COLO668 (cell line): ENCODE measurements around the gene GAL3ST2.
A peak's percentile ranks its signal among the peaks of the same experiment; 100 is the strongest.
"Not testable (repeated sequence)": the region's sequence is repeated elsewhere in the genome, so short reads cannot be mapped to it uniquely, and the experiment has no call there.

ENCODE experiments used
- DNase-seq: peaks from one replicate; lab custom pipeline; 2025; ENCODE audit not compliant: unreplicated experiment; lab: John Stamatoyannopoulos, UW

GAL3ST2 gene

GRCh38 chr2:241776336-241777169 is at the start of gene GAL3ST2:
GAL3ST2 (plus strand) TSS chr2:241776822; CDS start chr2:241776956, 134 bp downstream.
- DNase-seq: peak; percentile 30

DNA sequence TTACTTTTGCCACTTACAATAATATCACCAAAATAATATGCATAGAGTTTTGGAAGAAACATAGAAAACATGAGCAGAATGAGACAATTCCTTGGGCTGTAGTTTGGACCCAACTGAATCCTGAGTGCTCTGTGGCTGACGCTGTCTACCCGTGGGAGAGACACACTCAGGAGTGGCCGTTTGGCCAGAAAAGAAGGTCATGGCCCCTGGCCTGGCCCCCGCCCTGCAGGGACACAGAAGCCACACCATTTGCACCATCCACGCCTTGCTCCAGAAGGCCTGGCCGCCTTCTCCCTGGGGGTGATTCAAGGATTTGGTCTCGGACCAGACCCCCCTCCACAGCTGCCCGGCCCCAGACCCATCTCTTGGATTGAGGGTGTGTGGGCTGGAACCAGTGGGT is 48.6 kb upstream of the GAL3ST2 start:
- no peak for DNase-seq

GRCh38 chr2:241728627-241729026 is 48.0 kb upstream of the GAL3ST2 start:
- DNase-seq: no peak

- no peak for DNase-seq
These were observed 46.8 kb upstream of the GAL3ST2 start for GRCh38 chr2:241729868-241730267.

GRCh38 chr2:241730671-241731293 is 45.8 kb upstream of the GAL3ST2 start:
- DNase-seq: no peak

DNA sequence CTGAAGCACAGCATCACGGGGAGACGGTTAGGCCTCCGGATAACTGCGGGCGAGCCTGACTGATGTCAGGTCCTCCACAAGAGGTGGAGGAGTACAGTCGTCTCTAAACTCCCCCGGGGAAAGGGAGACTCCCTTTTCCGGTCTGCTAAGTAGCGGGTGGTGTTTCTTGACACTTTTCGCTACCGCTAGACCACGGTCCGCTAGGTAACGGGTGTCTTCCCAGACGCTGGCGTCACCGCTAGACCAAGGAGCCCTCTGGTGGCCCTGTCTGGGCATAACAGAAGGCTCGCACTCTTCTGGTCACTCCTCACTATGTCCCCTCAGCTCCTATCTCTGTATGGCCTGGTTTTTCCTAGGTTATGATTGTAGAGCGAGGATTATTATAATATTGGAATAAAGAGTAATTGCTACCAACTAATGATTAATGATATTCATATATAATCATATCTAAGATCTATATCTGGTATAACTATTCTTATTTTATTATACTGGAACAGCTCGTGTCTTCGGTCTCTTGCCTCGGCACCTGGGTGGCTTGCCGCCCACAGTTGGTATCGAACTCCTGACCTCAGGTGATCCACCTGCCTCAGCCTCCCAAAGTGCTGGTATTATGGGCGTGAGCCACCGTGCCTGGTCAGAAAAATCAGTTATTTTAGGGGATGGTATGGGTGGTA is 44.0 kb upstream of the GAL3ST2 start:
- peak; percentile 12 for DNase-seq

GRCh38 chr2:241733391-241734207 is 43.0 kb upstream of the GAL3ST2 start:
- DNase-seq: no peak

DNA sequence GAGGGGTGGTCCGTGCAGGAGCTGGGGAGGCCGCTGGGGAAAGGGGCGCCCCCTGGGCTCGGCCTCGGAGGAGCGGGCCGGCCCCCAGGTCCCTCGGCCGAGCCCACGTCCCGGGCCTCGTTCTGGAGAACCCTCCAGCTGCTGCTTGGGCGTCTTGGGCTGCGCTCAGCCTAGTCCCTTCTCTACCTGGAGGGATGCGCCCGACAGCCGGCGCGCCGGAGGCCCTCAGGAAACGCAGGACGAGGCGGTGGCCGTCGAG is 42.5 kb upstream of the GAL3ST2 start:
- no peak for DNase-seq

DNA sequence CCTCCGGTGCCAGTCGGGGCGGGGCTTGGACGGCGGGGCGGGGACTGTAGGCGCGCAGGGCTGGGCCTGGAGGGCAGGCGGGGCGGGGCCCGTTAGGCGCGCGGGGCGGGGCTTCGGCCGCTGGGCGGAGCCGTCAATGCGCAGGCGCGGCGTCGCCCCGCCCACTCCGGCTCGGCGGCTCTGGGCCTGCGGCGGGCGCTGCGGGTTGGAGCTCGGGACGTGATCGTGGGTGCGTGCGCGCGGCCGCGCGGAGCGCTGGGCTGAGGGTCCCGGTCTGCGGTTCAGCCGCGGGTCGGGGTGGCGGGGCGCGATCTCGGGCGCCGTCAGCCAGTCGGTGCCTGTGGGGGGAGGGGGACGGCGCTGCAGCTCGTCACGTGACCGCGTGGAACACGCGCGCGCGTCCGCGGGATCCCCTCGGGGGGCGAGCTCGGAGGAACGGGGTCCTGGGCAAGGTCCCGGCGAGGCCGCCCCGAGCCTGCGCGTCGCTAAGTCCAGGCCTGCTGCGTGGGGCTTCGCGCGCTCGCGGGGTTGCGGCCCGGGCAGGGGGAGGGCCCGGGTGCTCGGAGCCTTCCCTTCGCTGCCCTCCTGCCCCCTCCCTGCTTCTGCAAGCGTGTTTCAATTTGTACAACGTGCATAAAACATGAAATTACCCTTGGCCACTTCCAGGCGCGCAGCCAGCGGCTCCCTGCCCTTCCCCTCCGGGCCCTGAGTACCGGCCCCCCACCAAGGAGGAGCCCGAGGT is 42.0 kb upstream of the GAL3ST2 start, which contains the start of gene D2HGDH:
TSS of gene D2HGDH (plus strand) at position 164 of the 742 bp plus-strand sequence. CDS start 595 bp downstream, outside the sequence.
- peak; percentile 96 for DNase-seq

DNA sequence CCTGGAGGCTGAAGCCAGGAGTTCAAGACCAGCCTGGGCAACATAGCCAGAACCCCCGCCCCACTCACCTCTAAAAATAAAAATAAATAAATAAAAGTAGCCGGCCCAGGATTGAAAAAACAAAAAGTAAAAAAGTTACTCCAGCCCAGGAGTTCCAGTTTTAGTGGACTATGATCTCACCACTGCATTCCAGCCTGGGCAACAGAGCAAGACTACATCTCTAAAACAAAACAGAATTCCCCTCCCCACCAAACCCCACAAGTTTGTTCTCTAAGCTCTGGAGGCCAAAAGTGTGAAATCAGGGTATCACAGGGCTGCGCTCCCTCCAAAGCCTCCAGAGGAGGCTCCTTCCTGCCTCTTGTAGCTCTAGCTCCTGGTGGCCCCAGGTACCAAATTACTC is 40.5 kb upstream of the GAL3ST2 start:
- no peak for DNase-seq

- DNase-seq: no peak
These were observed 38.5 kb upstream of the GAL3ST2 start for GRCh38 chr2:241738040-241738686.

GRCh38 chr2:241739177-241739576 is 37.4 kb upstream of the GAL3ST2 start:
- DNase-seq: no peak

DNA sequence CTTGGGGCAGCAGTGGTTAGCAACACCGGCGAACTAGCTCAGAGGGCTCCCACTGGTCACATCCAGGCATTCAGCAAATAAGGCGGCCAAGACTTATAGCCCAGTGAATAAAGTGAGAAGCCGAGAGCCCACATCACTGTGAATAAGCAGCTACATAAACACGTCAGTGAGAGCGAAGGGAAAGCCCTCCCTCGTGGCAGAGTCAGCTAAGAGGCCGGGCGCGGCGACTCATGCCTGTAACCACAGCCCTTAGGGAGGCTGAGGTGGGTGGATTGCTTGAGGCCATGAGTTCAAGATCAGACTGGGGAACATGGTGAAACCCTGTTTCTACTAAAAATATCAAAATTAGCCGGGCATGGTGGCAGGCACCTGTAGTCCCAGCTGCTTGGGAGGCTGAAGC is 37.0 kb upstream of the GAL3ST2 start:
- DNase-seq: no peak

GRCh38 chr2:241741016-241741415 is 35.6 kb upstream of the GAL3ST2 start:
- DNase-seq: peak; percentile 31

DNA sequence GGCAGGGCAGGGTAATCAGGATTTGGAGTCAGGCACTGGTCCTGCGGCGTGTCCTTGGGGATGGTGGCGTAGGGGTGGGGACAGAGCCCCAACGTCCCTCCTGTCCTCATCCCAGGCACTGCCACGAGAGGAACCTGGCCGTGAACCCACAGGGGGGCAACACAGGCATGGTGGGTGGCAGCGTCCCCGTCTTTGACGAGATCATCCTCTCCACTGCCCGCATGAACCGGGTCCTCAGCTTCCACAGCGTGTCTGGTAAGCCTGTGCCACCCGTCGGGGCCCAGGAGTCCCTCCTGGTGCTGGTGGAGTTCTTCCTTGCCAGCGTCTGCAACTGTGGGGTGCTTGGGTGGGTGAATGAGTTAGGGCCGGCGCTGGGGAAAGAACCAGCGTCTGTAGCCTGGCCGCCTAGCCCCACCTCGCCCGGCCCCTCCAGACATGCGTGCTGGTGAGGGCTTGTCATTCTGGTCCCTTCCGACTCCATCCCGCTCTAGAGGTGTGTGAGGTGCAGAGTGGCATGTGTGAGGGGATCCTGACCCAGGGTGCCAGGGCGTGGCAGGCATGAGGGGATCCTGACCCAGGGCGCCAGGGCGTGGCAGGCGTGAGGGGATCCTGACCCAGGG is 34.2 kb upstream of the GAL3ST2 start:
- DNase-seq: no peak

- DNase-seq: not testable (repeated sequence)
These were observed 33.6 kb upstream of the GAL3ST2 start for GRCh38 chr2:241743008-241743407.

DNA sequence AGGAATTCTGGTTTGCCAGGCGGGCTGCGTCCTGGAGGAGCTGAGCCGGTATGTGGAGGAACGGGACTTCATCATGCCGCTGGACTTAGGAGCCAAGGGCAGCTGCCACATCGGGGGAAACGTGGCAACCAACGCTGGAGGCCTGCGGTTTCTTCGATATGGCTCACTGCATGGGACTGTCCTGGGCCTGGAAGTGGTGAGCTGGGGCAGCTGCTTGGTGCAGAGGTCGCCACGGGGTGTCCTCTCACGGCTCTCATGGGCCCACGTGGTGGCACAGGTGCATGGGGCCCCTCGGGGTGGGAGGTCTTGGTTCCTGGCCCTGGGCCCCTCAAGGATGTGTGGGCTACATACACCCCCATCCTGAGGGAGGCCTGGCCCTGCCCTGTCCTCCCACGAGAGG is 33.0 kb upstream of the GAL3ST2 start:
- DNase-seq: no peak

GRCh38 chr2:241744028-241744754 is 32.4 kb upstream of the GAL3ST2 start:
- DNase-seq: no peak

DNA sequence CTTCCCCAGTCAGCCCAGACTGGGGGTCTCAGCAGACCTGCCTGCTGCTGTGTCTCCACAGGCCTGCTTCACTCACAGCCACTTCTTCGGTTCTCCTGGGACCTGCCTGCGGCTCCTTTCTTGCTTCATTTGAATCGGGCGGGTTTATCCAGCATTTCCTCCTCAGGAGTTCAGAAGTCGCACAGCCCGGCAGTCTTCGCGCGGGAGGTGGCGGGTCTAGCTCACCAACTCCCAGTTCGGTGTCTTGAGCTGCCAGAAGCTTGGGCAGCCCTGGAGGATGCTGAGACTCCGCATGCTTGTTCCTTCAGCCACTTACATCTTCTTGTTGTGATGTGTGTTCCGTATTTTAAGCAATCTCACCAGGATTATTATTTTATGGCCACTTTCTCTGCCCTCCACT is 31.3 kb upstream of the GAL3ST2 start:
- DNase-seq: no peak
